Ishikawa (cell line): ENCODE results near the gene POLD4.

Experiments
- FOXM1 ChIP-seq: IDR thresholded peaks from 2 replicates; pipeline ENCODE4 v1.6.1; 2012; ENCODE audit warnings: low read depth, borderline replicate concordance
- NFIC ChIP-seq: IDR thresholded peaks from 2 replicates; pipeline ENCODE4 v1.6.1; 2012
- RAD21 ChIP-seq: IDR thresholded peaks from 2 replicates; pipeline ENCODE4 v1.6.1; 2012; ENCODE audit warnings: low read depth
- TAF1 ChIP-seq: IDR thresholded peaks from 2 replicates; pipeline ENCODE4 v1.6.1; 2012; ENCODE audit warnings: low read depth, mild to moderate bottlenecking
- TCF12 ChIP-seq: IDR thresholded peaks from 2 replicates; pipeline ENCODE4 v1.6.1; 2012; ENCODE audit warnings: low read depth
- ZBTB7A ChIP-seq: IDR thresholded peaks from 2 replicates; pipeline ENCODE4 v1.6.1; 2012; ENCODE audit warnings: low read depth

GRCh38 chr11:67373648-67374570 is 20.6 kb upstream of the POLD4 start:
- TF ChIP-seq TAF1 (peak; percentile 24; the same call in 1 of the 2 replicates), FOXM1 (peak; percentile 81; the same call in 1 of the 2 replicates), RAD21 (no peak), NFIC (peak; percentile 85), TCF12 (peak; percentile 90), ZBTB7A (peak; percentile 88)
